ENCODE results near the gene HNRNPUL2. TPM values are rescaled to one million over a fixed set of nuclear protein-coding genes. Genes with fewer than 3 reads are reported as not detected.

The HNRNPUL2 gene
- total and polyA plus RNA-seq, 9 of the 15 experiments (the other 6 are each of a cell fraction or from before 2014, with no cell fraction given), result 0.89 to 44.3 (median 15.2) TPM

- no peak for TF ChIP-seq CUX1 (CRISPR knock-in tag; IDR thresholded peaks at IDR 0.05)
- TF ChIP-seq BRD9 (IDR thresholded peaks at IDR 0.05; ENCODE audit: low read depth, partially characterized antibody), result no peak
- no peak for TF ChIP-seq NR2F6 (CRISPR knock-in tag; IDR thresholded peaks at IDR 0.05)
- TF ChIP-seq, protein P1, sequence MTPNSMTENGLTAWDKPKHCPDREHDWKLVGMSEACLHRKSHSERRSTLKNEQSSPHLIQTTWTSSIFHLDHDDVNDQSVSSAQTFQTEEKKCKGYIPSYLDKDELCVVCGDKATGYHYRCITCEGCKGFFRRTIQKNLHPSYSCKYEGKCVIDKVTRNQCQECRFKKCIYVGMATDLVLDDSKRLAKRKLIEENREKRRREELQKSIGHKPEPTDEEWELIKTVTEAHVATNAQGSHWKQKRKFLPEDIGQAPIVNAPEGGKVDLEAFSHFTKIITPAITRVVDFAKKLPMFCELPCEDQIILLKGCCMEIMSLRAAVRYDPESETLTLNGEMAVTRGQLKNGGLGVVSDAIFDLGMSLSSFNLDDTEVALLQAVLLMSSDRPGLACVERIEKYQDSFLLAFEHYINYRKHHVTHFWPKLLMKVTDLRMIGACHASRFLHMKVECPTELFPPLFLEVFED (CRISPR knock-in tag; conservative IDR thresholded peaks at IDR 0.05), result no peak; the same call in 1 of the 2 replicates
- no peak for TF ChIP-seq TRIM25 (IDR thresholded peaks at IDR 0.05; ENCODE audit: borderline replicate concordance)
- TF ChIP-seq JUNB (CRISPR knock-in tag; conservative IDR thresholded peaks at IDR 0.05), result no peak
- TF ChIP-seq, protein P2, sequence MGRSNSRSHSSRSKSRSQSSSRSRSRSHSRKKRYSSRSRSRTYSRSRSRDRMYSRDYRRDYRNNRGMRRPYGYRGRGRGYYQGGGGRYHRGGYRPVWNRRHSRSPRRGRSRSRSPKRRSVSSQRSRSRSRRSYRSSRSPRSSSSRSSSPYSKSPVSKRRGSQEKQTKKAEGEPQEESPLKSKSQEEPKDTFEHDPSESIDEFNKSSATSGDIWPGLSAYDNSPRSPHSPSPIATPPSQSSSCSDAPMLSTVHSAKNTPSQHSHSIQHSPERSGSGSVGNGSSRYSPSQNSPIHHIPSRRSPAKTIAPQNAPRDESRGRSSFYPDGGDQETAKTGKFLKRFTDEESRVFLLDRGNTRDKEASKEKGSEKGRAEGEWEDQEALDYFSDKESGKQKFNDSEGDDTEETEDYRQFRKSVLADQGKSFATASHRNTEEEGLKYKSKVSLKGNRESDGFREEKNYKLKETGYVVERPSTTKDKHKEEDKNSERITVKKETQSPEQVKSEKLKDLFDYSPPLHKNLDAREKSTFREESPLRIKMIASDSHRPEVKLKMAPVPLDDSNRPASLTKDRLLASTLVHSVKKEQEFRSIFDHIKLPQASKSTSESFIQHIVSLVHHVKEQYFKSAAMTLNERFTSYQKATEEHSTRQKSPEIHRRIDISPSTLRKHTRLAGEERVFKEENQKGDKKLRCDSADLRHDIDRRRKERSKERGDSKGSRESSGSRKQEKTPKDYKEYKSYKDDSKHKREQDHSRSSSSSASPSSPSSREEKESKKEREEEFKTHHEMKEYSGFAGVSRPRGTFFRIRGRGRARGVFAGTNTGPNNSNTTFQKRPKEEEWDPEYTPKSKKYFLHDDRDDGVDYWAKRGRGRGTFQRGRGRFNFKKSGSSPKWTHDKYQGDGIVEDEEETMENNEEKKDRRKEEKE (IDR thresholded peaks at IDR 0.05; ENCODE audit: borderline replicate concordance in 1 of 2, control insufficient read depth in 1 of 2, low read depth in 2 of 2, low read length in 1 of 2), result no peak
- TF ChIP-seq ZC3H11A (IDR thresholded peaks at IDR 0.05; ENCODE audit: low read depth, low read length), result no peak
- no peak for TF ChIP-seq ZNF589 (CRISPR knock-in tag; IDR thresholded peaks at IDR 0.05; ENCODE audit: low read depth)
- TF ChIP-seq HMG20B (CRISPR knock-in tag; IDR thresholded peaks at IDR 0.05), result no peak
- TF ChIP-seq RFX1 (IDR thresholded peaks at IDR 0.05), result no peak; the same call in 1 of the 2 replicates
These were observed 26.7 kb upstream of the HNRNPUL2 start, which contains the start of gene ZBTB3 (continued) for GRCh38 chr11:62753736-62754603.
